ENCODE measurements around the gene HOXA2.

GRCh38 chr7:27137640-27138315, 35.3 kb upstream of the HOXA2 start:
- TF ChIP-seq POLR2AphosphoS5 (IDR thresholded peaks at IDR 0.05), result no peak
- no peak for TF ChIP-seq CTCF (IDR thresholded peaks at IDR 0.05)

Measured in prostate gland (tissue), 2 donors.